Measurements from ENCODE around the gene RAPGEF6.

GRCh38 chr5:131628990-131629389 is 6.0 kb downstream of the RAPGEF6 start:
- TF ChIP-seq GATA2 (IDR thresholded peaks at IDR 0.05; ENCODE audit: low read depth, low read length) (no peak), GATA3 (IDR thresholded peaks at IDR 0.05; ENCODE audit: low read depth, low read length) (no peak)
